GM10248 (cell line): ENCODE data around the gene LRRD1.

Experiments
- CTCF ChIA-PET: fragments of 300-600 bp; sonication (Branson Sonifier 250); formaldehyde crosslinking; extraction: SDS; loops from one replicate; lab custom pipeline; 2021; ENCODE audit warnings: antibody characterized with exemption; lab: Yijun Ruan, JAX
- POLR2A ChIA-PET: fragments of 350-650 bp; sonication (Branson Sonifier 250); formaldehyde crosslinking; extraction: SDS; loops from one replicate; lab custom pipeline; 2020; ENCODE audit warnings: antibody characterized with exemption; lab: Yijun Ruan, JAX
- DNase-seq: peaks from one replicate; pipeline ENCODE4 v3.0.0; 2012; ENCODE audit errors: extremely low spot score
- CTCF ChIP-seq: IDR thresholded peaks from 2 replicates; pipeline ENCODE4 v1.5.1; 2012; ENCODE audit warnings: mild to moderate bottlenecking, low read depth; ENCODE audit errors: extremely low read depth, missing control alignments, control extremely low read depth

Gene LRRD1

GRCh38 chr7:92178928-92179924 is at the start of gene LRRD1:
Gene LRRD1, minus strand, starts transcription at chr7:92179142. Its CDS starts 13,940 bp downstream, at chr7:92165202.
- DNase-seq = peak; percentile 93
- ChIA-PET CTCF (interaction anchor here (0.6 to 5.2 kb wide), 35 partner anchors 11 to 294 kb away, joined by 3 to 44 read pairs (median 4); partner anchors contain the start of gene GATAD1), POLR2A (no interaction called here)
- TF ChIP-seq CTCF = peak; percentile 99

GRCh38 chr7:92228742-92229141 is 49.8 kb upstream of the LRRD1 start:
- CTCF ChIA-PET = interaction anchor here (1.2 to 1.7 kb wide), 2 partner anchors 10 to 17 kb away, joined by 3 to 6 read pairs; partner anchors contain the start of genes ANKIB1 and KRIT1
- POLR2A ChIA-PET = no interaction called here
- no peak for TF ChIP-seq CTCF
- DNase-seq = no peak

- no peak for TF ChIP-seq CTCF
- POLR2A ChIA-PET = no interaction called here
- DNase-seq = no peak
- CTCF ChIA-PET = no interaction called here
Observed at GRCh38 chr7:92228100-92228499, 49.2 kb upstream of the LRRD1 start.

- ChIA-PET CTCF (no interaction called here), POLR2A (no interaction called here)
- no peak for TF ChIP-seq CTCF
- DNase-seq = no peak
Observed at GRCh38 chr7:92226981-92227380, 48.0 kb upstream of the LRRD1 start.

GRCh38 chr7:92221766-92222165 is 42.8 kb upstream of the LRRD1 start:
- DNase-seq = no peak
- CTCF ChIA-PET = interaction anchor here (1.0 to 1.8 kb wide), 3 partner anchors 9 to 203 kb away, joined by 3 to 5 read pairs (median 3); no protein-coding TSS in a partner anchor
- POLR2A ChIA-PET = no interaction called here
- no peak for TF ChIP-seq CTCF

- POLR2A ChIA-PET = no interaction called here
- TF ChIP-seq CTCF = no peak
- DNase-seq = no peak
- CTCF ChIA-PET = interaction anchor here (1.2 kb wide), 1 partner anchor 9 kb away, joined by 3 read pairs; no protein-coding TSS in a partner anchor
Observed at GRCh38 chr7:92206672-92207071, 27.7 kb upstream of the LRRD1 start.
